H1 (cell line): ENCODE measurements around the gene INTS7. TPM values are rescaled to one million over a fixed set of nuclear protein-coding genes. Genes with fewer than 3 reads are reported as not detected.

Experiments used
- CTCF ChIA-PET: fragments of 300-600 bp; sonication (Branson Sonifier 250); formaldehyde crosslinking; loops from one replicate; lab custom pipeline; 2021; ENCODE audit not compliant: partially characterized antibody; lab: Charles Lee
- POLR2A ChIA-PET: fragments of 300-600 bp; sonication (Branson Sonifier 250); formaldehyde crosslinking; loops from one replicate; lab custom pipeline; 2021; ENCODE audit warnings: inconsistent platforms; ENCODE audit not compliant: partially characterized antibody; lab: Charles Lee
- DNase-seq, 2 experiments: peaks; one replicate each; pipeline versions ENCODE4 v3.0.0 to v3.0.0-alpha.2; 2010 to 2022; ENCODE audit warnings: low spot score in 2 of 2, low read depth in 1 of 2, mixed read lengths in 1 of 2
- FAIRE-seq: peaks from 2 replicates; lab custom pipeline; 2011; peaks lifted over from hg19 to GRCh38; lab: Jason Lieb, UNC
- H2AFZ ChIP-seq: 2 replicates; pipeline ENCODE4 v1.8.1; 2012; ENCODE audit warnings: low read length, inconsistent platforms
- H2AK5ac ChIP-seq: 2 replicates; pipeline ENCODE4 v1.6.1; 2013; ENCODE audit warnings: low read depth, low read length
- H2BK120ac ChIP-seq: replicated peaks from 2 replicates; pipeline ENCODE3; 2013; ENCODE audit warnings: low read depth, low read length, inconsistent platforms
- H2BK12ac ChIP-seq: 2 replicates; pipeline ENCODE4 v1.6.1; 2013; ENCODE audit warnings: low read depth, low read length
- H2BK15ac ChIP-seq: 2 replicates; pipeline ENCODE4 v1.6.1; 2013; ENCODE audit warnings: low read length
- H2BK20ac ChIP-seq: 2 replicates; pipeline ENCODE4 v1.6.1; 2013; ENCODE audit warnings: low read length
- H2BK5ac ChIP-seq: 2 replicates; pipeline ENCODE4 v1.6.1; 2013; ENCODE audit warnings: low read depth, low read length
- H3K14ac ChIP-seq: 2 replicates; pipeline ENCODE4 v1.6.1; 2013; ENCODE audit warnings: inconsistent platforms; ENCODE audit not compliant: insufficient read length
- H3K18ac ChIP-seq: 2 replicates; pipeline ENCODE4 v1.6.1; 2013; ENCODE audit warnings: low read length; ENCODE audit errors: extremely low read depth
- H3K23ac ChIP-seq: 2 replicates; pipeline ENCODE4 v1.6.1; 2013; ENCODE audit warnings: inconsistent platforms; ENCODE audit not compliant: insufficient read length
- H3K23me2 ChIP-seq: 2 replicates; pipeline ENCODE4 v1.6.1; 2013; ENCODE audit warnings: low read depth, low read length
- H3K27ac ChIP-seq: 2 replicates; pipeline ENCODE4 v1.6.1; 2011; ENCODE audit warnings: low read depth, low read length, inconsistent platforms
- H3K27me3 ChIP-seq, 4 experiments: replicated peaks in 1 of 4; 1 replicate in 1 of 4; 2 replicates in 3 of 4; pipeline versions ENCODE4 v1.6.1 to v1.8.1; 2011 to 2013; ENCODE audit warnings: low read length in 3 of 4, mild to moderate bottlenecking in 3 of 4, inconsistent platforms in 2 of 4, mixed read lengths in 2 of 4, moderate library complexity in 1 of 4; ENCODE audit not compliant: control insufficient read depth in 3 of 4, insufficient read depth in 3 of 4; ENCODE audit errors: extremely low read depth in 1 of 4
- H3K36me3 ChIP-seq, 4 experiments: 2 replicates each; pipeline versions ENCODE4 v1.6.1 to v1.8.1; 2011 to 2013; ENCODE audit warnings: mild to moderate bottlenecking in 4 of 4, low read length in 3 of 4, moderate library complexity in 2 of 4, control low read depth in 1 of 4, inconsistent platforms in 1 of 4; ENCODE audit not compliant: insufficient read depth in 4 of 4, control insufficient read depth in 2 of 4
- H3K4ac ChIP-seq: replicated peaks from 2 replicates; pipeline ENCODE3; 2013; ENCODE audit warnings: low read length, low read depth, mixed read lengths, inconsistent platforms; ENCODE audit not compliant: insufficient read length
- H3K4me1 ChIP-seq, 4 experiments: replicated peaks in 1 of 4; 1 replicate in 1 of 4; 2 replicates in 3 of 4; pipeline versions ENCODE4 v1.6.1 to v1.8.1; 2011 to 2013; ENCODE audit warnings: low read length in 3 of 4, inconsistent platforms in 2 of 4, mixed read lengths in 1 of 4; ENCODE audit not compliant: insufficient read depth in 4 of 4, control insufficient read depth in 3 of 4
- H3K4me2 ChIP-seq, 2 experiments: 2 replicates each; pipeline versions ENCODE4 v1.6.1 to v1.8.1; 2011 to 2013; ENCODE audit warnings: low read depth in 2 of 2, low read length in 2 of 2, control low read depth in 1 of 2, inconsistent platforms in 1 of 2, mild to moderate bottlenecking in 1 of 2; ENCODE audit not compliant: insufficient read depth in 1 of 2
- H3K4me3 ChIP-seq, 4 experiments: fragments of 200-600, 300-600 bp in 1 of 4; sonication (generic), shearing (Covaris generic), sonication (Bioruptor Twin) in 1 of 4; 2 replicates each; pipeline versions ENCODE4 v1.5.1 to v1.8.1; 2011 to 2016; ENCODE audit warnings: low read length in 4 of 4, low read depth in 3 of 4, control low read depth in 2 of 4, inconsistent platforms in 2 of 4, mild to moderate bottlenecking in 2 of 4, mixed read lengths in 1 of 4, moderate library complexity in 1 of 4; ENCODE audit not compliant: insufficient read depth in 2 of 4; ENCODE audit errors: extremely low read depth in 1 of 4
- H3K56ac ChIP-seq: replicated peaks from 2 replicates; pipeline ENCODE3; 2013; ENCODE audit warnings: low read depth, mild to moderate bottlenecking, mixed read lengths, low read length, inconsistent platforms; ENCODE audit not compliant: insufficient read length
- H3K79me1 ChIP-seq: 2 replicates; pipeline ENCODE4 v1.6.1; 2013; ENCODE audit warnings: low read depth, low read length, control low read depth
- H3K79me2 ChIP-seq, 2 experiments: 2 replicates each; pipeline versions ENCODE4 v1.6.1 to v1.8.1; 2012 to 2013; ENCODE audit warnings: low read length in 2 of 2, mild to moderate bottlenecking in 2 of 2, inconsistent platforms in 1 of 2; ENCODE audit not compliant: insufficient read depth in 2 of 2, control insufficient read depth in 1 of 2
- H3K9ac ChIP-seq, 4 experiments: replicated peaks in 1 of 4; 1 replicate in 1 of 4; 2 replicates in 3 of 4; pipeline versions ENCODE4 v1.6.1 to v1.8.1; 2011 to 2013; ENCODE audit warnings: low read depth in 3 of 4, low read length in 3 of 4, control low read depth in 2 of 4, mild to moderate bottlenecking in 2 of 4, moderate library complexity in 2 of 4, inconsistent platforms in 1 of 4; ENCODE audit errors: extremely low read depth in 1 of 4
- H3K9me3 ChIP-seq, 2 experiments: 2 replicates each; pipeline versions ENCODE4 v1.6.1 to v1.8.1; 2012 to 2013; ENCODE audit warnings: mild to moderate bottlenecking in 2 of 2, moderate library complexity in 2 of 2, control low read depth in 1 of 2, inconsistent platforms in 1 of 2, low read depth in 1 of 2, low read length in 1 of 2, mixed read lengths in 1 of 2; ENCODE audit not compliant: insufficient read depth in 2 of 2
- H4K20me1 ChIP-seq, 2 experiments: replicated peaks in 1 of 2; 2 replicates each; pipeline versions ENCODE3 to v1.8.1; 2011 to 2013; ENCODE audit warnings: inconsistent platforms in 2 of 2, low read length in 2 of 2, mild to moderate bottlenecking in 1 of 2; ENCODE audit not compliant: insufficient read depth in 2 of 2, control insufficient read depth in 1 of 2
- H4K5ac ChIP-seq: 2 replicates; pipeline ENCODE4 v1.6.1; 2013; ENCODE audit warnings: low read length, low read depth, mixed read lengths, inconsistent platforms; ENCODE audit not compliant: insufficient read length
- H4K8ac ChIP-seq: 2 replicates; pipeline ENCODE4 v1.8.0; 2013; ENCODE audit warnings: mild to moderate bottlenecking, moderate library complexity, low read length, inconsistent platforms; ENCODE audit not compliant: insufficient read depth; ENCODE audit errors: extremely low read depth
- H4K91ac ChIP-seq: replicated peaks from 2 replicates; pipeline ENCODE3; 2013; ENCODE audit warnings: low read length, mixed read lengths, inconsistent platforms; ENCODE audit not compliant: insufficient read length
- ATF3 ChIP-seq: IDR thresholded peaks from 2 replicates; pipeline ENCODE4 v1.6.1; 2011; ENCODE audit warnings: low read depth, mild to moderate bottlenecking, low read length; ENCODE audit not compliant: insufficient read depth
- CEBPB ChIP-seq: IDR thresholded peaks from 2 replicates; pipeline ENCODE4 v1.6.1; 2012; ENCODE audit warnings: low read depth, low read length
- FOSL1 ChIP-seq: IDR thresholded peaks from 2 replicates; pipeline ENCODE4 v1.6.1; 2011; ENCODE audit warnings: mild to moderate bottlenecking, low read depth, low read length, moderate library complexity; ENCODE audit not compliant: insufficient read depth
- POLR2A ChIP-seq, 2 experiments: IDR thresholded peaks; 1 replicate in 1 of 2; 2 replicates in 1 of 2; pipeline ENCODE4 v1.6.1; 2011; ENCODE audit warnings: low read depth in 2 of 2, low read length in 2 of 2, mild to moderate bottlenecking in 2 of 2; ENCODE audit errors: control extremely low read depth in 1 of 2
- RNF2 ChIP-seq: fragments of 200-900, 300-1000 bp; sonication (generic); IDR thresholded peaks from 2 replicates; pipeline ENCODE4 v1.7.1; 2016; ENCODE audit warnings: borderline replicate concordance, low read depth, mild to moderate bottlenecking, antibody characterized with exemption, low read length; ENCODE audit not compliant: poor library complexity, severe bottlenecking; ENCODE audit errors: missing control alignments
- ZNF274 ChIP-seq: IDR thresholded peaks from 2 replicates; pipeline ENCODE4 v1.7.0; 2012; ENCODE audit warnings: low read length, borderline replicate concordance; ENCODE audit errors: extremely low read depth
- WGBS, 2 experiments: shearing (Covaris generic) in 1 of 2; methylation state at CpG; one replicate each; pipeline versions ENCODE4 v1.1.6 to v1.1.7; 2013 to 2015; ENCODE audit warnings: low lambda C conversion rate in 2 of 2, mixed read lengths in 2 of 2, inconsistent platforms in 1 of 2, low coverage in 1 of 2, missing lambda C conversion rate in 1 of 2; ENCODE audit not compliant: insufficient replicate concordance in 2 of 2, insufficient coverage in 1 of 2, insufficient read length in 1 of 2; ENCODE audit errors: extremely low coverage in 1 of 2, missing lambda C conversion rate in 1 of 2; 5-methylcytosine and 5-hydroxymethylcytosine counted together
- polyA plus RNA-seq, 7 experiments: library from polyadenylated mRNA; depleted of rRNA in 3 of 7; stranded (reverse) in 5 of 7; unstranded in 2 of 7; fragments of >200 nt in 5 of 7; fragments of 200-250 nt in 2 of 7; gene quantifications; 1 replicate in 5 of 7; 2 replicates in 1 of 7; 4 replicates in 1 of 7; pipeline versions ENCODE4 v1.2.1 to v1.2.3, GENCODE V29; 2011 to 2013; ENCODE audit warnings: missing spikeins in 2 of 7, mixed read lengths in 2 of 7
- total RNA-seq: library from RNA; stranded (reverse); fragmentation: NEBNext Ultra II Directional; extraction: Animal tissue kit (Norgen Biotek cat#: 25700); gene quantifications from 2 replicates; pipeline ENCODE4 v1.2.1, GENCODE V29; 2021

The INTS7 gene
- total and polyA plus RNA-seq, 2 of the 8 experiments (the other 6 are each of a cell fraction or from before 2014, with no cell fraction given) = 15.2 to 22.4 TPM

- no peaks in the 10 kb centered on the region for H3K4me1 ChIP-seq
- H4K20me1 ChIP-seq = peaks cover 6 to 13% of the 10 kb centered on the region in 2 experiments
- H4K8ac ChIP-seq = no peak overlapping the region
- no peak overlapping the region for H2AFZ ChIP-seq
- ChIA-PET CTCF (interaction anchor here (0.7 to 2.1 kb wide), 3 partner anchors 10 to 411 kb away, joined by 3 to 9 read pairs (median 5); partner anchors contain the start of genes DTL and INTS7), POLR2A (interaction anchor here (0.6 to 0.7 kb wide), 2 partner anchors 11 to 818 kb away, joined by 3 read pairs; no protein-coding TSS in a partner anchor)
- H3K79me2 ChIP-seq = peaks cover 6 to 52% of the 10 kb centered on the region in 2 experiments; a peak in 3 of 4 replicates
- no peak overlapping the region for H2BK15ac ChIP-seq
- H3K18ac ChIP-seq = no peak overlapping the region
- H3K23me2 ChIP-seq = no peaks in the 10 kb centered on the region
- peaks cover 4 to 63% (median 29%) of the 10 kb centered on the region in 4 experiments; a peak in 7 of 8 replicates for H3K36me3 ChIP-seq
- no peak for TF ChIP-seq RNF2
- TF ChIP-seq POLR2A (IDR thresholded peaks at IDR 0.05; ENCODE audit: control extremely low read depth in 1 of 2, low read depth in 2 of 2, low read length in 2 of 2) = no peak
- TF ChIP-seq ZNF274 = no peak
- TF ChIP-seq ATF3 = no peak
- no peak for TF ChIP-seq CEBPB
- TF ChIP-seq FOSL1 = no peak
- no peak overlapping the region for H3K4me2 ChIP-seq
- H2BK120ac ChIP-seq = no peak overlapping the region
- H3K23ac ChIP-seq = no peak overlapping the region
- H2BK5ac ChIP-seq = no peak overlapping the region
- H3K56ac ChIP-seq = no peak overlapping the region
- H3K9ac ChIP-seq = no peak overlapping the region
- DNase-seq = no peak
- no peaks in the 10 kb centered on the region for H3K9me3 ChIP-seq
- H3K27ac ChIP-seq = no peak overlapping the region
- H3K4me3 ChIP-seq = no peak overlapping the region
- no peak overlapping the region for H2AK5ac ChIP-seq
- no peak overlapping the region for H2BK20ac ChIP-seq
- H3K27me3 ChIP-seq = no peaks in the 10 kb centered on the region
- no peak overlapping the region for H4K5ac ChIP-seq
- H2BK12ac ChIP-seq = no peak overlapping the region
- 95% methylated on average over 1 of the region's 1 CpG; no CpG with 5 or more reads in 1 of the 2 experiments for WGBS, 2 experiments
- no peak overlapping the region for H4K91ac ChIP-seq
- H3K14ac ChIP-seq = no peak overlapping the region
- no peak overlapping the region for H3K4ac ChIP-seq
- no peak for FAIRE-seq
- H3K79me1 ChIP-seq = no peaks in the 10 kb centered on the region
Measured at GRCh38 chr1:212044851-212045250, 9.5 kb upstream of the INTS7 start.
